Measurements from ENCODE around the gene P4HA1. TPM values are rescaled to one million over a fixed set of nuclear protein-coding genes. Genes with fewer than 3 reads are reported as not detected.

The P4HA1 gene
- 168 and 254 TPM in 2 replicates for total RNA-seq

GRCh38 chr10:73096449-73097304 is at the start of gene P4HA1:
Gene P4HA1, minus strand, starts transcription at chr10:73096866. Its CDS starts 21,983 bp downstream, at chr10:73074883.

GRCh38 chr10:73110345-73110849 is 13.7 kb upstream of the P4HA1 start, which contains the start of gene NUDT13:
Gene NUDT13, plus strand, starts transcription at chr10:73110455. Its CDS starts 3,911 bp downstream, at chr10:73114366.

Other genes with a start within 250 kb of the P4HA1 start
- gene OIT3, start 203.1 kb downstream of the P4HA1 start, total RNA-seq, result under 0.01 TPM in 1 of 2 replicates, not detected in the other
- gene PLA2G12B, start 142.1 kb downstream of the P4HA1 start, total RNA-seq, result not detected in 2 replicates
- gene NUDT13, start 13.6 kb upstream of the P4HA1 start, total RNA-seq, result 0.72 and 1.3 TPM in 2 replicates
- gene ECD, start 71.1 kb upstream of the P4HA1 start, total RNA-seq, result 16.4 and 21.2 TPM in 2 replicates
- gene FAM149B1, start 71.3 kb upstream of the P4HA1 start, total RNA-seq, result 11.7 and 17.1 TPM in 2 replicates
- 21.7 and 30.4 TPM in 2 replicates for gene DNAJC9, start 150.4 kb upstream of the P4HA1 start, total RNA-seq
- 69.4 and 85.5 TPM in 2 replicates for gene MRPS16, start 155.8 kb upstream of the P4HA1 start, total RNA-seq